ENCODE data around the gene LARP4B.

LARP4B gene

DNA sequence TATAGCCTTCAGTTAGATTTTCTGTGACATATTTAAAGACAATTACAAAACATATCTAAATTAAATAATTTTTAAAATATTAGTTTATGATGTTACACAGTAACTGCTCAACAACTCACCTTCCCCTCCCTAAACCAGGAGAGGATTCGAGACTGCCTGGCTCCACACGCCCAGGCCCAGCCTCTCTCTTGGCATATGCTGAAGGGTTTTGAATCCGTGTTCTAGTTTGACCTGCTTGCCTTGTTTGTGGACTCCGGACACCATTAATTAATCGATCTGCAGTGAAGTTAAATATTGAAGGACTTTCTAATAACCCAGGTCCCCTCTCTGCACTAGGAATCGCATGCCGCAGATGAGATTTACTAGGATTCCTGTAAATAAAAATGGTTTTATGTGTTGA lies 106.6 kb downstream of the LARP4B start:
- TF ChIP-seq GATA3 (IDR thresholded peaks at IDR 0.05; ENCODE audit: low read depth, low read length) (no peak), GATA2 (IDR thresholded peaks at IDR 0.05; ENCODE audit: low read depth, low read length) (no peak)

- TF ChIP-seq GATA3 (IDR thresholded peaks at IDR 0.05; ENCODE audit: low read depth, low read length) (no peak), GATA2 (IDR thresholded peaks at IDR 0.05; ENCODE audit: low read depth, low read length) (no peak)
Measured at GRCh38 chr10:824497-824896, 107.0 kb downstream of the LARP4B start.

- TF ChIP-seq GATA3 (IDR thresholded peaks at IDR 0.05; ENCODE audit: low read depth, low read length) (no peak), GATA2 (IDR thresholded peaks at IDR 0.05; ENCODE audit: low read depth, low read length) (no peak)
Measured at GRCh38 chr10:822661-823367, 108.7 kb downstream of the LARP4B start.

GRCh38 chr10:822197-822596 lies 109.3 kb downstream of the LARP4B start:
- TF ChIP-seq GATA3 (IDR thresholded peaks at IDR 0.05; ENCODE audit: low read depth, low read length) (no peak), GATA2 (IDR thresholded peaks at IDR 0.05; ENCODE audit: low read depth, low read length) (no peak)

DNA sequence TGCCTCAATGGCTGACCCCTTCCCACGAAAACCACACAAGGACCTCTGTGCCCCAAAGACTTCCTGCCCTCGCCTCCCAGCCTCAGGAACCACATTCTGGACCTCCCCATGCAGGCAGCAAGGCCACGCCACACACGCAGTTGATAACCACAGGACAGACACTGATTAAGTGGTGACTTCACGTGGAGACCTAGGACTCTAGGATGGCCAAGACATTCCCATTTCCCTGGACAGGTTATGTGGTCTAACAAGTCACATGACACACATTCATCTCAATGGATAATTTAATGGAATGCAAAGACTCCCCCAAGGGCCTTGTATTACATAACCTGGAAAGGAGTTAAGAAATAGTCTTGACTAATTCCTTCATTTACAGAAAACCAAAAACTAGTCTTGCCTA lies 110.2 kb downstream of the LARP4B start:
- TF ChIP-seq GATA2 (IDR thresholded peaks at IDR 0.05; ENCODE audit: low read depth, low read length) = no peak

GRCh38 chr10:819816-820215 lies 111.7 kb downstream of the LARP4B start:
- TF ChIP-seq GATA2 (IDR thresholded peaks at IDR 0.05; ENCODE audit: low read depth, low read length) (no peak), GATA3 (IDR thresholded peaks at IDR 0.05; ENCODE audit: low read depth, low read length) (no peak)

- TF ChIP-seq GATA3 (IDR thresholded peaks at IDR 0.05; ENCODE audit: low read depth, low read length) (no peak), GATA2 (IDR thresholded peaks at IDR 0.05; ENCODE audit: low read depth, low read length) (no peak)
Measured at GRCh38 chr10:819326-819725, 112.2 kb downstream of the LARP4B start.

DNA sequence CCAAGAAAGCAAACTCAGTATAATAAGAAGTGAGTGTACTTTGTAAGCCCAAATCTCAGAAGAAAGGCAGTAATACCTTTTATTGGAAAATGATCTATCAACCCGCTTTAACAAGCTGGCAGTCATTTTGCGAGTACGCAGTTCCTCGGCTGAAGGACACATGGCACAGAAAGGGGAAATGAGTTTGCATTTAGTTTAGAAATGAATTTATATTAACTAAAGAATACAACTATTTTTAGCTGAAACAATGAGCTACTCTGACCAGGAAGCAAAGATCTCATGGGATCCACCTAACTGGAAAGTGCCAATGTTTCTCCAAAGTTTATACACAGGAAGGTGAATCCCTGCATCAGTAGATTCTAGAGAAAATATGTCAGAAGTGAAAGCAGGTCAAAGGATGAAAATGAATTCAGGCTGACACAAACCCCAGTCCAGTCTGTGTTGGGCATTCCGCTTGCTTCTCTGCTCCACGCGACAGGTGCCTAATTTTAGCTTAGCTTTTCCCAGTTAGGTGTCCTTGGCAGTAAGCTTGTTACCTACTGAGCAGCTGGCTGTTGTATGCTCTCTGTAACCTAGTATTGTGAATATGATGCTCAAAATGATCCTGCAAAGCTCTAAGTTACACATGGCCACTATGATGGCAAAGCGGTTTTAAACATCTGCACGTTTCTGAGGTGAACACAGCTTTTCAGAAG lies 112.8 kb downstream of the LARP4B start:
- TF ChIP-seq GATA3 (IDR thresholded peaks at IDR 0.05; ENCODE audit: low read depth, low read length) = no peak
- TF ChIP-seq GATA2 (IDR thresholded peaks at IDR 0.05; ENCODE audit: low read depth, low read length) = no peak

- no peak for TF ChIP-seq GATA2 (IDR thresholded peaks at IDR 0.05; ENCODE audit: low read depth, low read length)
- no peak for TF ChIP-seq GATA3 (IDR thresholded peaks at IDR 0.05; ENCODE audit: low read depth, low read length)
Measured at GRCh38 chr10:818010-818409, 113.5 kb downstream of the LARP4B start.

- TF ChIP-seq GATA2 (IDR thresholded peaks at IDR 0.05; ENCODE audit: low read depth, low read length) (no peak), GATA3 (IDR thresholded peaks at IDR 0.05; ENCODE audit: low read depth, low read length) (no peak)
Measured at GRCh38 chr10:817371-817770, 114.1 kb downstream of the LARP4B start.

GRCh38 chr10:816958-817357 lies 114.5 kb downstream of the LARP4B start:
- TF ChIP-seq GATA3 (IDR thresholded peaks at IDR 0.05; ENCODE audit: low read depth, low read length) (no peak), GATA2 (IDR thresholded peaks at IDR 0.05; ENCODE audit: low read depth, low read length) (no peak)

GRCh38 chr10:816091-816477 lies 115.4 kb downstream of the LARP4B start:
- TF ChIP-seq GATA2 (IDR thresholded peaks at IDR 0.05; ENCODE audit: low read depth, low read length) (no peak), GATA3 (IDR thresholded peaks at IDR 0.05; ENCODE audit: low read depth, low read length) (no peak)

GRCh38 chr10:815338-816090 lies 116.0 kb downstream of the LARP4B start:
- TF ChIP-seq GATA2 (IDR thresholded peaks at IDR 0.05; ENCODE audit: low read depth, low read length) (no peak), GATA3 (IDR thresholded peaks at IDR 0.05; ENCODE audit: low read depth, low read length) (no peak)

- TF ChIP-seq GATA3 (IDR thresholded peaks at IDR 0.05; ENCODE audit: low read depth, low read length) = no peak
Measured at GRCh38 chr10:814536-815302, 116.8 kb downstream of the LARP4B start.
